ENCODE measurements around the gene GYS2.
"Not testable (repeated sequence)": the region's sequence is repeated elsewhere in the genome, so short reads cannot be mapped to it uniquely, and the experiment has no call there.

Gene GYS2

GRCh38 chr12:21584403-21585182 is 20.1 kb downstream of the GYS2 start:
- not testable (repeated sequence) for H3K4me3 ChIP-seq (replicated peaks; ENCODE audit: insufficient read depth, low read length); H3K27ac ChIP-seq (replicated peaks); DNase-seq (ENCODE audit: low read depth in 1 of 2, low spot score in 1 of 2); H3K27me3 ChIP-seq (ENCODE audit: insufficient read depth, poor library complexity, severe bottlenecking)

GRCh38 chr12:21583587-21583986 is 21.1 kb downstream of the GYS2 start:
- Histone ChIP-seq H3K27me3 (ENCODE audit: insufficient read depth, poor library complexity, severe bottlenecking) (no peaks in the 10 kb centered on the region), H3K4me3 (replicated peaks; ENCODE audit: insufficient read depth, low read length) (no peak overlapping the region), H3K27ac (replicated peaks) (no peak overlapping the region)
- DNase-seq (ENCODE audit: low read depth in 1 of 2, low spot score in 1 of 2): no peak
- TF ChIP-seq SPI1 (IDR thresholded peaks at IDR 0.05; ENCODE audit: borderline replicate concordance, low read depth) (no peak), GABPA (IDR thresholded peaks at IDR 0.05; ENCODE audit: low read depth) (no peak), POLR2AphosphoS5 (IDR thresholded peaks at IDR 0.05; ENCODE audit: low read depth) (no peak)
- TF ChIP-seq, protein P1, sequence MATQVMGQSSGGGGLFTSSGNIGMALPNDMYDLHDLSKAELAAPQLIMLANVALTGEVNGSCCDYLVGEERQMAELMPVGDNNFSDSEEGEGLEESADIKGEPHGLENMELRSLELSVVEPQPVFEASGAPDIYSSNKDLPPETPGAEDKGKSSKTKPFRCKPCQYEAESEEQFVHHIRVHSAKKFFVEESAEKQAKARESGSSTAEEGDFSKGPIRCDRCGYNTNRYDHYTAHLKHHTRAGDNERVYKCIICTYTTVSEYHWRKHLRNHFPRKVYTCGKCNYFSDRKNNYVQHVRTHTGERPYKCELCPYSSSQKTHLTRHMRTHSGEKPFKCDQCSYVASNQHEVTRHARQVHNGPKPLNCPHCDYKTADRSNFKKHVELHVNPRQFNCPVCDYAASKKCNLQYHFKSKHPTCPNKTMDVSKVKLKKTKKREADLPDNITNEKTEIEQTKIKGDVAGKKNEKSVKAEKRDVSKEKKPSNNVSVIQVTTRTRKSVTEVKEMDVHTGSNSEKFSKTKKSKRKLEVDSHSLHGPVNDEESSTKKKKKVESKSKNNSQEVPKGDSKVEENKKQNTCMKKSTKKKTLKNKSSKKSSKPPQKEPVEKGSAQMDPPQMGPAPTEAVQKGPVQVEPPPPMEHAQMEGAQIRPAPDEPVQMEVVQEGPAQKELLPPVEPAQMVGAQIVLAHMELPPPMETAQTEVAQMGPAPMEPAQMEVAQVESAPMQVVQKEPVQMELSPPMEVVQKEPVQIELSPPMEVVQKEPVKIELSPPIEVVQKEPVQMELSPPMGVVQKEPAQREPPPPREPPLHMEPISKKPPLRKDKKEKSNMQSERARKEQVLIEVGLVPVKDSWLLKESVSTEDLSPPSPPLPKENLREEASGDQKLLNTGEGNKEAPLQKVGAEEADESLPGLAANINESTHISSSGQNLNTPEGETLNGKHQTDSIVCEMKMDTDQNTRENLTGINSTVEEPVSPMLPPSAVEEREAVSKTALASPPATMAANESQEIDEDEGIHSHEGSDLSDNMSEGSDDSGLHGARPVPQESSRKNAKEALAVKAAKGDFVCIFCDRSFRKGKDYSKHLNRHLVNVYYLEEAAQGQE (IDR thresholded peaks at IDR 0.05; ENCODE audit: insufficient replicate concordance, low read depth): no peak
- TF ChIP-seq, protein P2, sequence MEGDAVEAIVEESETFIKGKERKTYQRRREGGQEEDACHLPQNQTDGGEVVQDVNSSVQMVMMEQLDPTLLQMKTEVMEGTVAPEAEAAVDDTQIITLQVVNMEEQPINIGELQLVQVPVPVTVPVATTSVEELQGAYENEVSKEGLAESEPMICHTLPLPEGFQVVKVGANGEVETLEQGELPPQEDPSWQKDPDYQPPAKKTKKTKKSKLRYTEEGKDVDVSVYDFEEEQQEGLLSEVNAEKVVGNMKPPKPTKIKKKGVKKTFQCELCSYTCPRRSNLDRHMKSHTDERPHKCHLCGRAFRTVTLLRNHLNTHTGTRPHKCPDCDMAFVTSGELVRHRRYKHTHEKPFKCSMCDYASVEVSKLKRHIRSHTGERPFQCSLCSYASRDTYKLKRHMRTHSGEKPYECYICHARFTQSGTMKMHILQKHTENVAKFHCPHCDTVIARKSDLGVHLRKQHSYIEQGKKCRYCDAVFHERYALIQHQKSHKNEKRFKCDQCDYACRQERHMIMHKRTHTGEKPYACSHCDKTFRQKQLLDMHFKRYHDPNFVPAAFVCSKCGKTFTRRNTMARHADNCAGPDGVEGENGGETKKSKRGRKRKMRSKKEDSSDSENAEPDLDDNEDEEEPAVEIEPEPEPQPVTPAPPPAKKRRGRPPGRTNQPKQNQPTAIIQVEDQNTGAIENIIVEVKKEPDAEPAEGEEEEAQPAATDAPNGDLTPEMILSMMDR (IDR thresholded peaks at IDR 0.05; ENCODE audit: insufficient read depth, low read length): no peak

DNA sequence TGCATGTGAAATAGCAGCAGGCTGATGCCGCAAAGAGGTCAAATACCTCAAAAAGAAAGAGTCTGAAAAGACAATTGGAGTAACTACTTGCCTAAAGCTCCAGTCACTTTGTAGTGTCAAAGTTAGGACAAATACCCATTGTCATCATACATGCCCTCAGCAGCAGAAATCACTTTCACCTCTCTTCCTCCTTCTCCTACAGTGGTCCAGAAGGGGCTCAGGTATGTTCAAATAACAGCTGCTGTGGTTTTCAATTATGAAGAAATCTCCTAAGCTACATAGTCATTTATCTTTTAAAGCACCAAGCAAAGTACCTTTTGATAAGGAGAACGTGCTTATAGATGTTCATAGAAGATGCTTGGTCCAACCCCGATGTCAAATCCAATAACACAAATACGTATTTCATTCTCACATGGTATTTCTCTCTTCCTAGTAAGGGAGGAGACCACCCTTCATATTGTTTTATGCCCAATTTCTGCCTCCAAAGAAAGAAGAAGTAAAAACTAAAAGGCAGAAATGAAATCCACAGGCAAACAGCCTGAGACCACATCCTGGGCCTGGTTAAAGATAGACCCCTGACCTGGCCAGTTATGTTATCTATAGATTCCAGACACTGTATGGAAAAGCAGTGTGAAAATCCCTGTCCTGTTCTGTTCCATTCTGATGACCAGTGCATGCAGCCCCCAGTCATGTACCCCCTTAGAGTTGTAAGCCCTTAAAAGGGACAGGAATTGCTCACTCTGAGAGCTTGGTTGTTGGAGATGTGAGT is 23.7 kb downstream of the GYS2 start:
- TF ChIP-seq, protein P1 (IDR thresholded peaks at IDR 0.05; ENCODE audit: insufficient replicate concordance, low read depth): no peak
- no peak for TF ChIP-seq SPI1 (IDR thresholded peaks at IDR 0.05; ENCODE audit: borderline replicate concordance, low read depth)
- no peak for TF ChIP-seq GABPA (IDR thresholded peaks at IDR 0.05; ENCODE audit: low read depth)
- TF ChIP-seq POLR2AphosphoS5 (IDR thresholded peaks at IDR 0.05; ENCODE audit: low read depth): no peak
- TF ChIP-seq, protein P2 (IDR thresholded peaks at IDR 0.05; ENCODE audit: insufficient read depth, low read length): no peak
- H3K4me3 ChIP-seq (replicated peaks; ENCODE audit: insufficient read depth, low read length): no peak overlapping the region
- no peak for DNase-seq (ENCODE audit: low read depth in 1 of 2, low spot score in 1 of 2)
- H3K27me3 ChIP-seq (ENCODE audit: insufficient read depth, poor library complexity, severe bottlenecking): no peaks in the 10 kb centered on the region
- H3K27ac ChIP-seq (replicated peaks): no peak overlapping the region

GRCh38 chr12:21577516-21577915 is 27.1 kb downstream of the GYS2 start:
- H3K27me3 ChIP-seq (ENCODE audit: insufficient read depth, poor library complexity, severe bottlenecking): no peaks in the 10 kb centered on the region
- H3K27ac ChIP-seq (replicated peaks): no peak overlapping the region
- H3K4me3 ChIP-seq (replicated peaks; ENCODE audit: insufficient read depth, low read length): no peak overlapping the region
- TF ChIP-seq SPI1 (IDR thresholded peaks at IDR 0.05; ENCODE audit: borderline replicate concordance, low read depth): no peak
- no peak for DNase-seq (ENCODE audit: low read depth in 1 of 2, low spot score in 1 of 2)

All from HL-60 (cell line).